D341Med (cell line): Measurements from ENCODE around the gene MEOX2.

Experiments
- DNase-seq: peaks from one replicate; pipeline ENCODE4 v3.0.0; 2012; ENCODE audit warnings: low spot score

MEOX2 gene

GRCh38 chr7:15686295-15686956 lies at the start of gene MEOX2:
MEOX2 (minus strand) TSS chr7:15686683; CDS start chr7:15686402, 281 bp downstream.
- DNase-seq: peak; percentile 42

DNA sequence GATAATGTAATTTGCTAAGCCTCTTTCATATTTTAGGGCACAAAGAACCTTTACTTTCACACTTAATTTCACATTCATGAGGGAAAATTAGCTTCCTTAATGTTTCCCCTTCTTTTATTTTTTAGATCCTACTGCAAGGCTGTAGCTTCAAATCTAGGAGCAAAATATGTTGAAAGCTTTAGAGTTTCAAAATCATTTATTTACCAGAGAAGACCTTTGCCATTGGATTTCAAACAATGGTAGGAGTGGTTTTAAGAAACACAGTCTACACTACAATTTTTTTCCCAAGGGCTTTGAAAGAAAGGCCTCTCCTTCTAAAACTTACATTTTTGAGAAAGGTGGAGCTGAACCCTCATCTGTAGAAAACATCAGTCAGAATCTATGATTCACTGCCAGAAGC lies 43.3 kb upstream of the MEOX2 start:
- DNase-seq: no peak

- DNase-seq: no peak
Measured at GRCh38 chr7:15725051-15725450, 38.6 kb upstream of the MEOX2 start.

DNA sequence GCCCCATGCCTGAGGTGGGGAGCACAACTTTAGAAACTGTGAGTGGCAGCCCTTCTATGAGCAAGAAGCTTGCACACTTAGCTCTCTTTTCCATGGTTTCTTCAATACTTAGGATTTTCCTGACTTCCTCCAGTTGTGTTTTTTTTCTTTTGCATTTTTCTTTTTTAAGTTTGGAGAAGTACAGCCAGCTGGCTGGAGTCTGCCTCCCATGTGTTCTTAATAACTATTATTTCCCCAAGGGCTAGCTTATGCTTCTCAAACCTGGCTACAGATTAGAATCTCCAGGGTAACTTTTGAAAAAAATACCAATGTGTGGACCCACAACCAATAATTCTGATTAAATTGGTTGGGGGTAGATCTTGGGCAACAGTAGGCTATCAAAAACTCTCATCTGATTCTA lies 37.4 kb upstream of the MEOX2 start:
- DNase-seq: no peak

DNA sequence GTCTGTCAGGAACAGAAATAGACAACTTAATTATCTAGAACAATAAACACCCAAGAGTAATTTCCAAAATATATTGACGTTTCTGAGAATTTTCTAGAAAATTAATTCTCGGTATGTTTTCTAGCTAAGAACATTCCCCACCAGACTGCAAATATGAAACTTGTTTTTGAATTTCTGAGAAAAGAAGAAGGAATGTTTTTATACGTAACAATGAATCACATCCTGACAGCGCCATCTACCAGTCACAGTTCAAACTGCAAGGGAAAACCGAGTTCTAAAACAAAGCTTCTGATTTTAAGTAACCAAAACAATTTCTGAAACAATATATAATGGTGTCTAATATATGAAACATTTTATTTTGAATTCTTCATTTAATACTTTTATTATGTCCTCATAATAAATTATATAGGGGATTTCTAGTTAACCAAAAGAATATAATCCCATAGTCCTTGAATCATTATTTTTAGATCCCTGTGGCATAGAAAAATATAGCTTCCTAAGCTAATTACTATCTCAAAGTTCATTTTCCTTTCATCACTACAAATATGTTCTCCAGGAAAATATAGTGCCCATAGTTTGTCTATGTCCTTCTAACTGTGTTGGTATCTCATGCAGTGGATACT lies 34.5 kb upstream of the MEOX2 start:
- peak; percentile 16 for DNase-seq

- DNase-seq: no peak
Measured at GRCh38 chr7:15719311-15719710, 32.8 kb upstream of the MEOX2 start.

GRCh38 chr7:15715435-15715834 lies 29.0 kb upstream of the MEOX2 start:
- DNase-seq: no peak

GRCh38 chr7:15709978-15710377 lies 23.5 kb upstream of the MEOX2 start:
- DNase-seq: no peak

DNA sequence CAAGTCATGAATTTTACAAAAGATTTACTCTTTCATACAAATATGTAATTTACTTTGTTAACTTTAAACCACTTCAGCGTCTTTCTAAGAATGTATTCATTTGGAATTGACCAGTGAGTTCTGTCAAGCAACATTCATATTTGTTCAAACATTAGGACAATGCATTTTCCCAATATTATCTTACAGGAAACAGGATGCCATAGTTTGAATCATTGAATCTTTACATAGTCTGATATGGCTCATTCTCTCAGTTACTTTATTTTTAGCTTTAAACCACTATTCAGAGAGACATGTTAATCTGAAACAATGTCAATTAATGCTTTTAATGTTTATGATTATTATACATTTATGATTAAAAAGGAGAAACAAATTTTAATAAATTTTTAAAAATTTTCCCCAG lies 21.1 kb upstream of the MEOX2 start:
- DNase-seq: no peak

DNA sequence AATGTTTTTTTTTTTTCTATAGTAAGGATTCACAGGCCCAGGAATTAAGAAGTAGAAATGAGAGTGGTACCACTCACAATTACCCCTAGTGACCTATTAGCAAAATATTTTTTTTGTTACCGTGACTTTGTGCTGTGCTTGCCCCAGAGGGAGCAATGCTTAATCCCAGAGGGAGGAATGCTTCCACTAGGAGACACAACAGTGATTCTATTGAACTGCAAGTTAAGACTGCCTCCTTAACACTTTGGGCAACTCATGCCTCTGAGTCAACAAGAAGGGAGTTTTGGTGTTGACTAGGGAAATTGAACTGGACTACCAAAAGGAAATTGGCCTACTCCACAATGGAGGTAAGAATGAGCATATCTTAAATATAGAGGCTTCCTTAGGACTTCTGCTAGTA lies 17.2 kb upstream of the MEOX2 start:
- DNase-seq: no peak

DNA sequence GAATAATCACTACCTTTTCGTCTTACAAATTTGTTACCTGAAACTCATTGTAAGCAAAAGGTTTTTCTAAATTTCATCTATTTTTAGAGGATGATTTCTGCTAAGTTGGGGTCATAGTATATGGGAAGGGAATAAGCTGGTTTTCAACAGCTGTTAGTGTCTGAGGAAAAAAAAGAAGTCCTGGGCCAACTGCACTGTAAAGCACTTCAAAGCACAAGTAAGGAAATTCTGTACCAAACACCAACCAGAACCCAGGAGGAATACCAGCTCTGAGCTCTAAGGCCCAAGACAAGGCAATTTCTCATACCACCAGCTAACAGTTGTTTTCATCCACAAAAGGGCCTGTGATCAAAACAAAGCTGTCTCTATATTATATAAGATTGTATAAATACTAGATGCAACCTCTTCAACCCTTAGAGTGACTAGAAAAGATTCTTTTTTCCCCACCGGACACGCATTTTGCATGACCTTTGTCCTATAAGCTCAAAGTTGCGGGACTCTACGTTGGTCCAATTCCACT lies 6.1 kb upstream of the MEOX2 start:
- DNase-seq: no peak

- DNase-seq: no peak
Measured at GRCh38 chr7:15688911-15689310, 2.4 kb upstream of the MEOX2 start.

DNA sequence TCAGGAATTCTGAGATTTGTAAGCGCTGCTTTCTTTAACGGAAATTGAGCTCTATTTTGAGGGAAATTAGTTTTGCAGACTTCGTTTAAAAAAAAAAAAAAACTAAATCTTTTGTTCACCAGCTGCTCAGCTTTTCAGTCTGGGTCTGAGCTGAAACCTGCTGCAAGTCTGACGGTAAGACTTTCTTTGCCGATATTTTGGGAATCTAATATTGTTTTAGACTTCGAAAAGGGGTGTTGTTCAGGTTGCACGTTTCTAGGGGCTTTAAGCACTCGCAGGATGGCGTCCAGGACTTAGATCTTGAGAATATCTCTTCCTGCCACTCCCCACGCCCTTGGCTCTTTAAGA lies 1.8 kb upstream of the MEOX2 start:
- DNase-seq: no peak

DNA sequence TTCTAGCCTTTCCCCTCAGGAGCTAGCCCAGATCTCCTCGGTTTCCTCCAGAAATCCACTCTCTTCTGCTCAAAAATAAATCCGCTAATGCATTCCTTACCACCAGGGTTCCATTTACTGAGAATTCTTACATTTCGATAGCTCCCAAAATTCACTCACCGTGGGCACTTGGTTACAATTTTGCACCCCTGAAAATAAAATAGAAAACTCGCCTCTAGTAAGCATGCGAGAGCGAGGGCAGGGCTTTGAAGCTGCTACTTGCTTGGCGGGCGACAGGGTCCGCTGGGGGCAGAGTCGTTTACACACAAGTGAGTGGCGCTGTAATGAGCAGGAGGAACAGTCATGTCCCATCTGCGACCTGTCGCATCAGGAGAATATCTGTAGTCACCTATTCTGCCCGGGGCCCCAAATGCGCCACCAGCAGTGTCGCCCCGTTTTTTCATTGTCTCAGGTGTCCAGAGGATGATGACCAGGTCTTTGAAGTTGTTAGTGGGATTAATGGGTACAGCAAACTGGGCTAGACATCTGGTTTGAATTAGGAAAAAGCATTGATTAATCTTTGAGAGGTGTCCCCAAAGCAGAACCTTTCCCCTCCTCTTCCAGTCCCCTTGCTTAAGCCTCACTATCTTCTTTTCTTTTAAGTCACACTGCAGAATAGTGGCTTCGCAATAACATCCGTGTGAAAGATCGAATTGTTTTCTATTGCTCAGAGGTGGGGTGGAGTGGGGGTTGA lies 1.2 kb upstream of the MEOX2 start:
- peak; percentile 20 for DNase-seq

DNA sequence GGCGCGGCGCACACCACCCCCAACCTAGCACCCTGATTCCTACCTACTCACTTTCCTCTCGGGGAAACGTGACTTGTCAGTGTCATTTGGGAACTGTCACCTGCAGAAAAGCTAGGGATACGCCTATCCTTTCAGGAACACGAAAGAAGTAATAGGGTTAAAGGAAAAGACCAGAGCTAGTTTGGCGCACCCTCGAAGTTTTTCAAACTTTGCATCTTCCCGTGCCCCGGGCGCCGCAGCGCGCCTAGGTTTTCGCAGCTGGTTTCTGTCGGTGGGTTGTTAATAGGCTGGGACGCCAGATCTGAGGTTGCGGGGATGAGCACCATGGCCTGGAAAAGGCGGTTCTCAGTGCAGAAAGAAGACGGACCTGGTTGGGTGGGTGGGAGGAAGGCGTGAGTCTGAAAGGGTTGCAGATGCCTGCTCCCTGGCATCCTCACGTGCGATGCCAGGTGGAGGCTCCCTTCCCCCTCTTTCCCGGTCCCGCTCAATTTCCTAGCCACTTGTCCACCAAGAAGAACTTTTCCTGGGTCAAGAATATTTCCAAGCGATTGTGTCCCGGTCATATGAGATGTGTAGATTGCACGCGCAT lies 568 bp upstream of the MEOX2 start:
- peak; percentile 18 for DNase-seq

DNA sequence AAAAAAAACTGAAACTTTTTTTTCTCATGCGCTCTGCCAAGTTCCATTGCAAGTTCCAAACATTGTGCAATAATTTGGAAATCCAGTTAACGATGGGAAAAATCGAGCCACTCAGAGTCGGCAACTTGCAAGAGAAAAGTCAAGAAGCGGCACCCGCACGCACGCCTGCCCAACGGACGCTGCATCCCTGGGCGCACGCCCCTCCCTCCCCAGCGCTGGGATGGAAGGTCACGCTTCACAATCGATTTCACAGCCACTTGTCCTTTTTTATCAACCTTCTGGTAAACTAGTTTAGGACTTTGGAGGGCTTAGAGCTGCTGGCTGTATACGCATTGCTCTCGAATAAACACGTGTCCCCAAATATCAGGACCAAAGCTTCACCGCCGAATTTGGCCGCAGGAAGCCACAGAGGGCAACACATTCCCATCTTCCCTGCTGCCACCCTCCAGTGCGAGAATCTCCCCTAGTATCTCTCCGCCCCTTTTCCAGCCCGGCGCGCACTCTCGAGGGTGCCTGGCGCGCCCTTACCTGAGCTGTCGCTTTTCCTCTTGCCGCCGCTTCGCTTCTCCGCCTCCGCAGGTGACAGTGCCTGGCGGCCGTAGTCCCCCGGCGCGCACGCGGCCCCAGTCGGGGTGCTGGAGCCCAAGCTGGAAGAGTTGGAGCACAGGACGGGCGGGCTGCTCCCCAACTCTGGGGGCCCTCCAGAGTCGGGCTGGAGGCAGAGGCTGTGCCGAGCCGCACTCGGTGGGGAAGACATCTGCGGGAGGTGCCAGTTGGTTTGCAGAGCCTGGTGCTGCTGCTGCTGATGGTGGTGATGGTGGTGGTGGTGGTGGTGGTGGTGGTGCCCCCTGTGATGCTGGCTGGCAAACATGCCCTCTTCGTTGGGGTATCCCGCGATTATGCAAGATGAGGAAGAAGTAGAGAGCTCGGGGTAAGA lies 857 bp downstream of the MEOX2 start:
- DNase-seq: peak; percentile 61

DNA sequence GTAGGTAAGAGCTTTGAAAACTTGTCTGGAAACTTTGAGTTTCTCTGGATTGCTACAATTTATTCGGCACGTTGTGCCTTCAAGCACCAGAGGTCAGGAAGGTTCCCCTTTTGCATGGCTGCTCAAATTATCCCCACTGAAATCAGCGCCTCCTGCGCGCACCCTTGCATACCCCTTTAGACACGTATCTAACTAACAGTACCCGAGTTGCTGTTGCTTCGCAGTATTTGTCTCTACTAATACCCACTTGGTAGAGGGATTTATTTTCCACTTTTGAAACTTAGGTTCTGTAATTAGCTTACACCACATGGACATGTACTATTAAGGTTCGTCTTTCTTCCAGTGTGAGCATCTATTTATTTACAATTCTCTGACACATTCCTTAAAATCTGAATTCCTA lies 1.6 kb downstream of the MEOX2 start:
- DNase-seq: no peak

GRCh38 chr7:15684111-15684800 lies 2.2 kb downstream of the MEOX2 start:
- no peak for DNase-seq

GRCh38 chr7:15682751-15683245 lies 3.7 kb downstream of the MEOX2 start:
- no peak for DNase-seq

- DNase-seq: no peak
Measured at GRCh38 chr7:15682111-15682510, 4.4 kb downstream of the MEOX2 start.

GRCh38 chr7:15681631-15682030 lies 4.9 kb downstream of the MEOX2 start:
- DNase-seq: no peak
